ENCODE results near the gene UBE2D2.
A peak's percentile ranks its signal among the peaks of the same experiment; 100 is the strongest.
"Not testable (repeated sequence)": the region's sequence is repeated elsewhere in the genome, so short reads cannot be mapped to it uniquely, and the experiment has no call there.

Gene UBE2D2

GRCh38 chr5:139588116-139588515, 27.0 kb downstream of the UBE2D2 start:
- DNase-seq: not testable (repeated sequence)

DNA sequence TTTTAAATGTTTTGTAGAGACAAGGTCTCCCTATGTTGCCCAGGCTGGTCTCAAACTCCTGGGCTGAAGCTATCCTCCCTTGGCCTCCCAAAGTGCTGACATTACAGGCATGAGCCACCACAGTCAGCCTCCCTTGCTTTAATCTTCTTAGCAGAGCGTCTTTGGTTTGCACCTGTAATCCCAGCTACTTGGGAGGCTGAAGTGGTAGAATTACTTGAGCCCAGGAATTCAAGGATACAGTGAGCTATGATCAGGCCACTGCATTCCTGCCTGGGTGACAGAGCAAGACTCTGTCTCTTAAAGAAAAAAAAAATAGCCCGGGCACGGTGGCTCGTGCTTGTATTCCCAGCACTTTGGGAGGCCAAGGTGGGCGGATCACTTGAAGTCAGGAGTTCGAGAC, 27.8 kb downstream of the UBE2D2 start:
- DNase-seq: no peak

DNA sequence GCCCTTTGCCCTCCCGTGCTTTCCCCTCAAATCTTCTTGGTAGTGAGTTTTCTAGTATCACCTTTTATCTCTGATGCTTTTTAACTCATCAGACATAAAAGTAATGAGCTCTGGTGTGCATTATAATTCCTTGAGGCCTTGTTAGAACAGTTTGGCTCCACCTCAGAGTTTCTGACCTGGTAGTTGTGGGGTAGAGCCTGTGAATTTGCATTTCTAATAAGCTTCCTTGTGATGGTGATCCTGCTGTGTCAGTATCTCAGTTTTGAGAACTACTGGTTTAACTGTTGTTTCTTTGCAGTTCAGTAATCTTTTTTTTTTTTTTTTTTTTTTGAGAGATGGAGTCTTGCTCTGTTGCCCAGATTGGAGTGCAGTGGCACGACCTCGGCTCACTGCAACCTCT, 31.1 kb downstream of the UBE2D2 start:
- DNase-seq: no peak

- DNase-seq: not testable (repeated sequence)
Observed at GRCh38 chr5:139593076-139593475, 31.9 kb downstream of the UBE2D2 start.

- DNase-seq: no peak
Observed at GRCh38 chr5:139593716-139594319, 32.7 kb downstream of the UBE2D2 start.

DNA sequence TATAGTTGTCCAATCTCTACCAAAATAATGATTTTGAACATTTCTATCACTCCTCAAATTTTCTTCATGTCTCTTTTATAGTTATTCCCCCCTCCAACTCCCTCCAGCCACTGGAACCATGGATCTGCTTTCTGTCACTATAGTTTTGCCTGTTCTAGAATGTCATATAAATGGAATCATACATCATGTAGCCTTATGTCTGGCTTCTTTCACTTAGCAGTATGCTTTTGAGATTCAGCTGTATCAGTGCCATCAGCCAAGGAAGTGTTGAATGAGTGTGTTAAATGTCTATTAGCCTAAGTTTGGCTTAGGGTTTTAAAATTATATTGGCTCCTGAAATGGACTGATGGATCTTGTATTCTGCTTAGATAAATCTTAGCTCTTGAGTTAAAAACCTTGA, 36.0 kb downstream of the UBE2D2 start:
- DNase-seq: no peak

GRCh38 chr5:139598601-139598965, 37.4 kb downstream of the UBE2D2 start:
- not testable (repeated sequence) for DNase-seq

DNA sequence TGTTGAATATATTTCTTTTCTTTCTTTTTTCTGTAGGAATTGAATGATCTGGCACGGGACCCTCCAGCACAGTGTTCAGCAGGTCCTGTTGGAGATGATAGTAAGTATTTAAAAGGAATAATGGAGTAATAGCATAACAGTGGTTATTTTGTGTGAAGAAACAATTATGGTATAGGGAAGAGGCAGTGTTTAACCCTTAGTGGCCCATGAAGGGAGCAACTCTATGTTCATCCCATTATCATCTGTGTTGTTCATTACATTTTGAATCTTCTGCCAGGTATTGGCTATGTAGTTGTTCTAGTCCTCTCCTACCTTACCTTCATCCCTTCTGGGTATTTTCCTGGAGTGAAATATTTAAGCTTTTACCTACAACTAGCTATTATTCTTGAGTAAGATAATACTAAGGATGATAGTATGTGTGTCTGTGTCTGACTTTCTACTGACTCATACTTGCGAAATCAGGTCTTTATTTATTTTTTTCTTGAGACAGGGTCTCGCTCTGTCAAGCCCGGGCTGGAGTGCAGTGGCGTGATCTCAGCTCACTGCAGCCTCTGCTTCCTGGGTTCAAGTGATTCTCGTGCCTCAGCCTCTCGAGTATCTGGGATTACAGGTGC, 39.3 kb downstream of the UBE2D2 start:
- no peak for DNase-seq

DNA sequence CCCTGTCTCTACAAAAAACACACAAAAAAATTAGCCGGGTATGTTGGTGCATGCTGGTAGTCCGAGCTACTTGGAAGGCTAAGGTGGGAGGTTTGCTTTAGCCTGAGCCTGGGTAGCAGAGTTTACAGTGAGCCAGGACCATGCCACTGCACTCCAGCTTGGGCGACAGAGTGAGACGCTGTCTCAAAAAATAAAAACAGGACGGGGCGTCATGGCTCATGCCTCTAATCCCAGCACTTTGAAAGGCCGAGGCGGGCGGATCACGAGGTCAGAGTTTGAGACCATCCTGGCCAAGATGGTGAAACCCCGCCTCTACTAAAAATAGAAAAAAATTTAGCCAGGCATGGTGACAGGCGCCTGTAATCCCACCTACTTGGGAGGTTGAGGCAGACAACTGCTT, 40.3 kb downstream of the UBE2D2 start:
- DNase-seq: no peak

GRCh38 chr5:139601948-139602347, 40.8 kb downstream of the UBE2D2 start:
- not testable (repeated sequence) for DNase-seq

DNA sequence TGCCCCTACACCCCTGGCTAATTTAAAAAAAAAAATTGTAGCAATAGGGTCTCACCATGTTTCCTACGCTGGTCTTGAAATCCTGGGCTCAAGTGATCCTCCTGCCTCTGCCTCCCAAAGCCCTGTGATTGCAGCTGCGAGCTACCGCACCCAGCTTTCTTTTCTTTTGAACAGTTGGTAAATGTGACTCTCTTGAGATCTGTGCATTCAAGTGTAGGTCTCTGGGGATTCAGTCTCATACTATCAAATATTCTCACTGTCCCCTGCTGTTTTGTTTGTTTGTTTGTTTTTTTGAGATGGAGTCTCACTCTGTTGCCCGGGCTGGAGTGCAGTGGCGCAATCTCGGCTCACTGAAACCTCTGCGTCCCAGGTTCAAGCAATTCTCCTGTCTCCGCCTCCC, 44.7 kb downstream of the UBE2D2 start:
- no peak for DNase-seq

- no peak for DNase-seq
Observed at GRCh38 chr5:139611703-139612584, 50.8 kb downstream of the UBE2D2 start.

- no peak for DNase-seq
Observed at GRCh38 chr5:139619861-139620260, 58.7 kb downstream of the UBE2D2 start.

- DNase-seq: not testable (repeated sequence)
Observed at GRCh38 chr5:139625398-139625797, 64.3 kb downstream of the UBE2D2 start.

- DNase-seq: no peak
Observed at GRCh38 chr5:139630855-139631254, 69.7 kb downstream of the UBE2D2 start.

GRCh38 chr5:139631520-139632165, 70.5 kb downstream of the UBE2D2 start:
- no peak for DNase-seq

- peak; percentile 70 for DNase-seq
Observed at GRCh38 chr5:139633295-139634027, 72.3 kb downstream of the UBE2D2 start.

DNA sequence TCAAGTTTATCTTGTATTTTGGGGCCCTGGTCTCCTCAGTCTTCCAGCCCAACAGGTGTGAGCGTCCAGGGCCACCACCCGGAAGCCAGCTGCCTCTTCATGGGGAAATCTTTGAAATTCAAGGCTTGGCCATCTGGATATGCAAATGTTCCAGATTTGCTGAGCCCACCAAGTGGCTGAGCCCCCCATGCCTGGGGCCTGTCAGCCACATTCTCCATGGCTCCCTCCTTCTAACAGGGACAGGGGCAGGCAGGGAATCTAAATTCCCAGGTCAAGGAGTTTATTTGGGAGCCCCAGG, 72.8 kb downstream of the UBE2D2 start:
- no peak for DNase-seq

DNA sequence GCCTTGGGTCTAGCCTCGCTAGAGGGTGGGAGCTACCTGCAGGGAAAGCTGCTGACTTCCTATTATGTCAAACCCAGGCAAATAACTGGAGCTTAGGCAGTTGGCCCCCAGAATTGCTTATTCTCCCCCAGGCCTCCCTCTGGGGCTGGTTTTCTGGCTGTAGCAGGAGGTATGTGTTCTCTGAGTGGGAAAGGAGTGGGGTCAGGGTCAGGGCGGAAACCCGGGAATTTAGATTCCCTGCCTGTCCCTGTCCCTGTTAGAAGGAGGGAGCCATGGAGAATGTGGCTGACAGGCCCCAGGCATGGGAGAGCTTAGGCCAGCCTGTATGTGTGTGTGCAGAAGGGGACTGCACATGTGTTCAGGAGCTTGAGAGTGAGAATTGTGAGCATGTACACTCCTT, 73.4 kb downstream of the UBE2D2 start:
- no peak for DNase-seq

DNA sequence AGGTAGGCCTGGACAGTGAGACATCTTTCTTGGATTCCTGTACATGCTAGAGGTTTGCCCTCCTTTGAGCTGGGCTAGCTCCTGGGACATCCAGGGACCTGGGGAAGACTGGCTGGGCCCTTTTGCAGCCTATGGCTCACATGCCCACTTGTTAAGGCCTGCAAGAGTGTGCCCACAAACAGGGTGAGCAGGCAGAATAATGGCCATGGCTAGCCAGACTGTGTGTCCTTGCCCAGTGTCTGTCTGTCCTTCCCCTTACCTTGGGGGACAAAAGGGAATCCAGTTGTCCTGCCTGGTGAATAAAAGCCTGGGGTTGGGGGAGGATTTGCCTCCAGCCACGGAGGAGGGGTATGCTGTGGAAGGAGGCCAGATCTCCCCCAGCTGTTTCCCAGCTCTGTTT, 74.1 kb downstream of the UBE2D2 start:
- no peak for DNase-seq

- no peak for DNase-seq
Observed at GRCh38 chr5:139635606-139636206, 74.6 kb downstream of the UBE2D2 start.

DNA sequence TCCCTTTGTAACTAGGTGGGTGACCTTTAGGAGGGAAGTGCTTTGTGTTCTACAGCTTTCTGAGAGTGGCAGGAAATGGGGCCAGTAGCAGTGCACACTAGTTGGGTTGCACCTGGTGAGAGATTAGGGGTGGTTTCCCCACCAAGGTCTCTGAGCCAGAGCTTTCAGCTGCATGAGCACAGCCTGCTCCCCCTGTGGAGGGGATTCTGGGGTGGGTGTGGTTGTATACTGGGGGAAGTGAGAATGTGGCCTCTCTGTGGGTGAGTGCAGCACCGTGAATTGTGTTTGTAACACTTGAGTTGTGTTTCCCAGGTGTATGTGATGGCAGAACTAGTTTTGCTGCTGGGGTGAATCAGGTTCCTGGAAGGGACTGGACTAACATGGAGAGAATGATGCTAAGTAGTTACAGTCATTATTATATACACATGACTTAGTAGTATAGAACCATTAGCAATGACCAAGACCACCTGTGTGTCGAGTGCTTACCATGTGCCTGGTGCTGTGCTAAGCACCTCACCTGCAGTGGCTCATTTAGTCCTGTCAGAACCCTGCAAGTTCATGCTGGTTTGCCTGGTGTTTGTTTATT, 75.2 kb downstream of the UBE2D2 start:
- DNase-seq: peak; percentile 66
